IPS DF 19.7 (cell line): ENCODE measurements around the gene SSH2.

Experiments used
- DNase-seq: peaks from one replicate; pipeline ENCODE4 v3.0.0-alpha.2; 2013; ENCODE audit warnings: low read depth, low spot score

SSH2 gene

GRCh38 chr17:29628644-29629043 lies 301.4 kb downstream of the SSH2 start:
- DNase-seq: no peak

- DNase-seq: no peak
Measured at GRCh38 chr17:29627951-29628350, 302.1 kb downstream of the SSH2 start.

GRCh38 chr17:29625037-29625750 lies 304.8 kb downstream of the SSH2 start:
- DNase-seq: no peak

- DNase-seq: no peak
Measured at GRCh38 chr17:29624586-29624985, 305.4 kb downstream of the SSH2 start.

- no peak for DNase-seq
Measured at GRCh38 chr17:29623283-29623647, 306.8 kb downstream of the SSH2 start.

GRCh38 chr17:29622337-29623282 lies 307.4 kb downstream of the SSH2 start, which contains the start of gene CORO6:
CORO6 (minus strand) TSS chr17:29622912; CDS start chr17:29621421, 1,491 bp downstream.
- no peak for DNase-seq

- no peak for DNase-seq
Measured at GRCh38 chr17:29621751-29622194, 308.3 kb downstream of the SSH2 start.

- DNase-seq: no peak
Measured at GRCh38 chr17:29620779-29621500, 309.1 kb downstream of the SSH2 start.

GRCh38 chr17:29620271-29620670 lies 309.8 kb downstream of the SSH2 start:
- DNase-seq: no peak

GRCh38 chr17:29619251-29619650 lies 310.8 kb downstream of the SSH2 start:
- no peak for DNase-seq

- DNase-seq: no peak
Measured at GRCh38 chr17:29618272-29619065, 311.6 kb downstream of the SSH2 start.

- DNase-seq: no peak
Measured at GRCh38 chr17:29617481-29618271, 312.4 kb downstream of the SSH2 start.

- no peak for DNase-seq
Measured at GRCh38 chr17:29617125-29617480, 312.9 kb downstream of the SSH2 start.

GRCh38 chr17:29616300-29617048 lies 313.6 kb downstream of the SSH2 start:
- no peak for DNase-seq

- DNase-seq: no peak
Measured at GRCh38 chr17:29615492-29616299, 314.3 kb downstream of the SSH2 start.

GRCh38 chr17:29615048-29615385 lies 315.0 kb downstream of the SSH2 start:
- DNase-seq: no peak

- DNase-seq: no peak
Measured at GRCh38 chr17:29614349-29615047, 315.5 kb downstream of the SSH2 start.

- no peak for DNase-seq
Measured at GRCh38 chr17:29613856-29614255, 316.2 kb downstream of the SSH2 start.
